Keratinocyte (primary cell): Measurements from ENCODE around the gene AFAP1L1. TPM values are rescaled to one million over a fixed set of nuclear protein-coding genes. Genes with fewer than 3 reads are reported as not detected.

Source experiments
- DNase-seq: peaks from one replicate; pipeline ENCODE4 v3.0.0-alpha.2; 2011; ENCODE audit warnings: low read depth, missing footprints, low spot score
- FAIRE-seq: peaks from 2 replicates; lab custom pipeline; 2011; peaks lifted over from hg19 to GRCh38; lab: Jason Lieb, UNC
- H2AFZ ChIP-seq: 2 replicates; pipeline ENCODE4 v1.6.0; 2012; ENCODE audit warnings: low read length, control low read depth, inconsistent platforms; ENCODE audit not compliant: control insufficient read depth
- H3K27ac ChIP-seq: 2 replicates; pipeline ENCODE4 v1.5.1; 2011; ENCODE audit warnings: low read length; ENCODE audit not compliant: control insufficient read depth, insufficient read depth
- H3K27me3 ChIP-seq: 3 replicates; pipeline ENCODE4 v1.6.0; 2011; ENCODE audit warnings: low read length; ENCODE audit not compliant: control insufficient read depth, insufficient read depth; ENCODE audit errors: extremely low read depth
- H3K36me3 ChIP-seq, 2 experiments: 2 replicates in 1 of 2; 3 replicates in 1 of 2; pipeline ENCODE4 v1.5.1; 2011; ENCODE audit warnings: low read length in 2 of 2, mild to moderate bottlenecking in 1 of 2; ENCODE audit not compliant: control insufficient read depth in 2 of 2, insufficient read depth in 2 of 2; ENCODE audit errors: extremely low read depth in 1 of 2
- H3K4me1 ChIP-seq: 3 replicates; pipeline ENCODE4 v1.5.1; 2011; ENCODE audit warnings: low read length; ENCODE audit not compliant: control insufficient read depth, insufficient read depth; ENCODE audit errors: extremely low read depth
- H3K4me2 ChIP-seq: 3 replicates; pipeline ENCODE4 v1.6.0; 2011; ENCODE audit warnings: low read depth, low read length; ENCODE audit not compliant: control insufficient read depth, insufficient read depth; ENCODE audit errors: extremely low read depth
- H3K4me3 ChIP-seq, 3 experiments: fragments of 200-600 bp in 1 of 3; sonication (generic) in 1 of 3; 2 replicates in 2 of 3; 3 replicates in 1 of 3; pipeline ENCODE4 v1.5.1; 2011 to 2016; ENCODE audit warnings: low read length in 3 of 3, mild to moderate bottlenecking in 3 of 3, control low read depth in 2 of 3, inconsistent platforms in 1 of 3, low read depth in 1 of 3, mixed read lengths in 1 of 3, mixed run types in 1 of 3, moderate library complexity in 1 of 3; ENCODE audit not compliant: control insufficient read depth in 2 of 3, insufficient read depth in 2 of 3; ENCODE audit errors: extremely low read depth in 1 of 3
- H3K79me2 ChIP-seq: 2 replicates; pipeline ENCODE4 v1.6.0; 2012; ENCODE audit warnings: low read length; ENCODE audit not compliant: control insufficient read depth, insufficient read depth
- H3K9ac ChIP-seq: 3 replicates; pipeline ENCODE4 v1.6.0; 2011; ENCODE audit warnings: low read length; ENCODE audit not compliant: control insufficient read depth, insufficient read depth; ENCODE audit errors: extremely low read depth
- H3K9me1 ChIP-seq: 3 replicates; pipeline ENCODE4 v1.6.0; 2011; ENCODE audit warnings: low read length; ENCODE audit not compliant: control insufficient read depth, insufficient read depth; ENCODE audit errors: extremely low read depth
- H3K9me3 ChIP-seq: 2 replicates; pipeline ENCODE4 v1.5.1; 2012; ENCODE audit warnings: low read depth, low read length; ENCODE audit not compliant: control insufficient read depth
- H4K20me1 ChIP-seq: 3 replicates; pipeline ENCODE4 v1.6.0; 2011; ENCODE audit warnings: low read length; ENCODE audit not compliant: control insufficient read depth, insufficient read depth; ENCODE audit errors: extremely low read depth
- CTCF ChIP-seq, 3 experiments: IDR thresholded peaks in 1 of 3; conservative IDR thresholded peaks in 1 of 3; optimal IDR thresholded peaks in 1 of 3; 2 replicates in 2 of 3; 3 replicates in 1 of 3; pipeline versions ENCODE3 to v1.5.1; 2011; ENCODE audit warnings: low read length in 3 of 3, mild to moderate bottlenecking in 3 of 3, moderate library complexity in 2 of 3, control low read depth in 1 of 3, inconsistent platforms in 1 of 3; ENCODE audit not compliant: insufficient read depth in 2 of 3; ENCODE audit errors: extremely low read depth in 1 of 3
- EZH2 ChIP-seq: IDR thresholded peaks from one replicate; pipeline ENCODE4 v1.6.1; 2012; ENCODE audit warnings: inconsistent platforms, mild to moderate bottlenecking, low read length, moderate library complexity
- dilution Hi-C: fragments of 300-500 bp; cut with MboI; formaldehyde crosslinking; loops from one replicate; pipeline ENCODE4 v1.7.0; 2020; ENCODE audit warnings: low sequenced_read_pairs; ENCODE audit not compliant: extremely low pct_ligation_motif_present
- polyA plus RNA-seq, 5 experiments: library from polyadenylated mRNA; depleted of rRNA in 3 of 5; stranded (reverse) in 3 of 5; stranded (forward) in 1 of 5; unstranded in 1 of 5; fragments of >200 nt; gene quantifications; 1 replicate in 1 of 5; 2 replicates in 3 of 5; 3 replicates in 1 of 5; pipeline versions ENCODE4 v1.2.1 to v1.2.3, GENCODE V29; 2011 to 2012; ENCODE audit warnings: missing spikeins in 2 of 5, low read depth in 1 of 5, low replicate concordance in 1 of 5

Gene AFAP1L1
- polyA plus RNA-seq, 1 donor (not counting 4 experiments of a cell fraction or from before 2014, with no cell fraction given): 4.6 TPM

GRCh38 chr5:149352169-149352568, 80.5 kb downstream of the AFAP1L1 start:
- H3K36me3 ChIP-seq: peaks cover 17 to 35% of the 10 kb centered on the region in 2 experiments
- no peaks in the 10 kb centered on the region for H3K27me3 ChIP-seq
- H2AFZ ChIP-seq: no peak overlapping the region
- H3K4me3 ChIP-seq: no peak overlapping the region
- no peak for TF ChIP-seq EZH2
- TF ChIP-seq CTCF (optimal IDR thresholded peaks at IDR 0.05 in 1 of 3, IDR thresholded peaks at IDR 0.05 in 1 of 3, conservative IDR thresholded peaks at IDR 0.05 in 1 of 3; ENCODE audit: extremely low read depth in 1 of 3, insufficient read depth in 2 of 3, low read length in 3 of 3): no peak
- FAIRE-seq (no peak), DNase-seq (no peak)
- no peak overlapping the region for H3K9ac ChIP-seq
- peaks cover 34% of the 10 kb centered on the region for H3K79me2 ChIP-seq
- H4K20me1 ChIP-seq: peaks cover 7% of the 10 kb centered on the region
- peaks cover 6% of the 10 kb centered on the region for H3K4me1 ChIP-seq
- dilution Hi-C loops: no loop called here
- no peak overlapping the region for H3K4me2 ChIP-seq
- H3K9me3 ChIP-seq: no peaks in the 10 kb centered on the region
- no peaks in the 10 kb centered on the region for H3K9me1 ChIP-seq
- H3K27ac ChIP-seq: no peak overlapping the region

GRCh38 chr5:149353911-149354310, 82.3 kb downstream of the AFAP1L1 start:
- Histone ChIP-seq H3K9me3 (no peaks in the 10 kb centered on the region), H3K9ac (no peak overlapping the region), H3K4me3 (no peak overlapping the region), H2AFZ (no peak overlapping the region), H3K4me1 (peaks cover 7% of the 10 kb centered on the region), H3K4me2 (no peak overlapping the region), H3K27me3 (no peaks in the 10 kb centered on the region), H3K9me1 (no peaks in the 10 kb centered on the region), H4K20me1 (peaks cover 7% of the 10 kb centered on the region), H3K36me3 (peaks cover 15 to 23% of the 10 kb centered on the region in 2 experiments), H3K27ac (no peak overlapping the region), H3K79me2 (peaks cover 23% of the 10 kb centered on the region)
- no peak for DNase-seq
- dilution Hi-C loops: no loop called here
- no peak for FAIRE-seq
- no peak for TF ChIP-seq CTCF (optimal IDR thresholded peaks at IDR 0.05 in 1 of 3, IDR thresholded peaks at IDR 0.05 in 1 of 3, conservative IDR thresholded peaks at IDR 0.05 in 1 of 3; ENCODE audit: extremely low read depth in 1 of 3, insufficient read depth in 2 of 3, low read length in 3 of 3)
- TF ChIP-seq EZH2: no peak
